Cardiac septum (tissue), 1 donor: Measurements from ENCODE around the gene PLA2G4D. TPM values are rescaled to one million over a fixed set of nuclear protein-coding genes. Genes with fewer than 3 reads are reported as not detected.
A peak's percentile ranks its signal among the peaks of the same experiment; 100 is the strongest.

Source experiments
- DNase-seq: peaks from one replicate; pipeline ENCODE4 v3.0.0-alpha.2; 2020; ENCODE audit warnings: low spot score
- intact Hi-C: fragments of 100-400 bp; cut with DNase I; formaldehyde crosslinking; loops from one replicate; pipeline ENCODE4 v1.14.0; 2022
- total RNA-seq: library from RNA; stranded (reverse); fragmentation: NEBNext Ultra II Directional; extraction: Animal tissue kit (Norgen Biotek cat#: 25700); gene quantifications from one replicate; pipeline ENCODE4 v1.2.1, GENCODE V29; 2021
- donor health status: DM: no; HTN: no; CAD: no.

PLA2G4D gene
- total RNA-seq, 1 donor from 2014 or later = not detected

DNA sequence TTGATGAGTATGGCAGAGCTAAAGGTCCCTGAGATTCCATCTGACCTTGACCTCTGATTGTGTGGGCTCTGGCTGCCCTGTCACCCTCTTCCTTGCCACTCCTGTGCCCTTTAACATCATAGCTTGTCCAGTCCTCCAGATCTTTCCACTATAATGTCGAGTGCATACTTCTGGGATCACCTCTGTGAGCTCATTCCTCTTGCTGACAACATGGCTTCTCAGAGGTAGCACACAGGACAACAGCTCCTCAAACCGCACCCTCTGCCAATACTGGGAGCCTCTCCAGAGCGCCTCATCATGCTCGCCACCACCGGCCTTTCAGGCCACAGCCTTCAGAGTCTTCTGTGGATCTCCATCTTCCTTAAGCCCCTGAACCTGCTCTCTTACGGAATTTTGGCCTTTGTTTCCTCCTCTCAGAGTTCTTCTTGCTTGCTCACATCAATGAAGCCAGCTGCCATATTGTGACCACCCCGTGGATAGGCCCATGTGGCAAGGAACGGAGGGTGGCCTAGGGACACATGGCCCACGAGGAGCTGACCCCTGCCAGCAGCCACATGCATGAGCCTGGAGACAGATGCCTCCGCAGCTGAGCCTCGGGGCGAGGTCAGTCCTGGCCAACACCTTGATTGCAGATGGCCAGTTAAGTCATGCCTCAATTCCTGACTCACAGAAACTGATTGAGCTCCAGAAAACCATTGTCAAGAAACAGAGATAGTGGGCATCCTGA is 31.1 kb downstream of the PLA2G4D start:
- intact Hi-C loops = no loop called here

DNA sequence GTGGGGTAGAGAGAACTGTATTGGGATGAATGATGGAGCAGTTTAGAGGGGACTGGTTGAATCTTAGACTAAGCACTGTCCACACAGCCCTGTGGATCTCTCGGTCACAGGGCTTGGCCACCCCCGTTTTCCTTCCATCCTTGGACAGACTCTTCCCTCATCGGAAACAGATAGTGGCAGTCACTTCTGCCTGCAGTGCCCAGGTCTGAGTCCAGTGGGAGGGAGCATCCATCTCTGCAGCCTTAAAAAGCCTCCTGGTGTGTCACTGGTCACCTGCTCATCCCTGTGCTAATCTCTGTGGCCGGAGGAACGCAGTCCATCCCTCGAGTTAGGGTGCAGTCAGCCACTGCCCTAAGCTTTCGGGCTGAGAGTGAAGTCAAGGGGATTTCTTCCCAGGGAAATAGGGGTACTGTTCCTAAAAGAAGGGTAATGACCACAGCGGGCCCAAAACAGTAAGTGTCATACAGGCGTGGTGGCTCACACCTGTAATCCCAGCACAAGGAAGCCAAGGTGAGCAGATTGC is 32.0 kb downstream of the PLA2G4D start:
- intact Hi-C loops = no loop called here
- DNase-seq = peak; percentile 49

More for the DNA sequence above, 31.1 kb downstream of the PLA2G4D start:
- peak; percentile 68 for DNase-seq

DNA sequence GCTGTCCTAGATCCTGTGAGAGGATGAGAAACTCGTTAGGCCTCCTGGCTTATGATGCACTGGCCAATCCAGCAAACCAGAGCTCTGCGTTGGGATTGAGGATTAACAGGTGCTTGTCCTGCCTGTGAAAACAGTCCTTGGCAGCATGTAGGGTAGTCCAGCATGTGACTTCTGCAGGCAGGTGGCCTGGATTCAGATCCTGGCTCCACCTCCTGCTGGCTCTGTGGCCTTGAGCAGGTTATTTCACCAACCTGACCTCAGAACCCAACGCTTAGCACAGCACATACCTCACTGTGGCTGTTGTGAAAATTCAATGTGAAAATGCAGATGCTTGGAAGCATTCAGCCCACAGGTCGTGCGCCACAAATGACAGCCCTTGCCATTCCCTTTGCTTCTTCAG is 33.6 kb downstream of the PLA2G4D start:
- peak; percentile 9 for DNase-seq
- intact Hi-C loops = no loop called here

DNA sequence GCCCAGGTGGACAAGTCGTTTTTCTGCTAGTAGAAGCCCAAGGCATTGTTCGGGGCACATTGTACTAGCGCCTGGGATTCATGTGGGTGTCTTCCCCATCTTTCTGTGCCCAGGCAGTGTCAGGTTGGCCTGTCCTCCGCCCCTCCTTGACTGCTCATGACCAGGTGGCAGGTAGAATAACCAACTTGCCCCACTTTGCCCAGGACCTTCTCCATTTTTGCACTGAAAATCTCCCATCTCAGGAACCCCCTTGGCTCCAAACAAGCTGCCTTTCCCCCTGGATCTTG is 33.9 kb downstream of the PLA2G4D start:
- no peak for DNase-seq
- intact Hi-C loops = no loop called here

DNA sequence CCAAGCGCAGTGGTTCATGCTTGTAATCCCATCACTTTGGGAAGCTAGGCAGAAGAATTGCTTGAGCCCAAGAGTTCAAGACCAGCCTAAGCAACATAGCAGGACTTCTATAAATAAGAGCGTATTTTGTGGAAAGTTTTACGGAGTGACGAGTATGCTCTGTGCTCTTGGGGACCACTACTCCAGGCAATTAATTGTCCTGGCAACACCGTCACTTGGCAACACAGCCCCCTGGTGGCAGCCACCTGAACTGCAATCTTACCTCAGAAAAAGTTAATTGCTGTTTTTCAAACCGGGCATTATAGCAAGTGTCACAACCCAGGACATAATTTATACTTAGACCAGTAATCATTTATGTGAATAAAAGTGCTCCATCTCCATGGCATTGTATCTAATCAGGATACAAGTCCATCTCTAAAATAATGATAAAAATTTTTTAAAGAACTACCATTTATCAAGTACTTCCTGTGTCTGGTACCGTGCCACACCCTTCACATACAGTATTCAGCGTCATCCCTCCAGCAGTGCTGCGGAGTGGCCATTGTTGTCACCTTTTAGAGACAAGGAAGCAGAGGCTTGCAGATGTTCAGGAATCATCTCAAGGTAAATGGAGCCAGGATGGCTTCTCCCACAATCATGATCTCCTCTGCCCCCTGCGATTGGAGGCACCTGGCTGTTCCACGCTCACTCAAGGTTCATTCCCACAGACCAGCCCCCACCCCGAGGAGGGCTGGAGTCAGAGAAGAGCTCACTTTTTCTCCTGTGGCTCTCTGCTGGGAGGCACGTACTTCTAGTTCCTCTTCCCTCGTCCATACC is 34.5 kb downstream of the PLA2G4D start:
- DNase-seq = peak; percentile 79
- intact Hi-C loops = loop anchor here (5.0 to 10.0 kb wide), 2 partner anchors 165 to 233 kb away; partner anchors contain the start of genes JMJD7 and SPTBN5

DNA sequence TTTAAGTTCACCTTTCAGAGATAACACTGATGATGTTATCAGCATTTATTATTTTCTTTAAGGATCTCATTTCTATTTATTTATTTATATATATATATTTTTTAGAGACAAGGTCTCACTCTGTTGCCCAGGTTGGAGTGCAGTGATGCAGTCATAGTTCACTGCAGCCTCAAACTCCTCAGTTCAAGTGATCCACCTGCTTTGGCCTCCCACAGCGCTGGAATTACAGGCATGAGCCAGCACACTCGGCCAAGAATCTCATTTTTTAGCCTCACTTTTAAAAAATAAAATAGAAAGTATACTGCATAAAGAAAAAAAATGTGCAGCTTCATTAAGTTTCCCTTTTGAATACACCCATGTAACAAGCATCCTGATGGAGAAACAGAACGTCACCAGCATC is 35.6 kb downstream of the PLA2G4D start:
- intact Hi-C loops = loop anchor here (5.0 to 10.0 kb wide), 2 partner anchors 164 to 231 kb away; partner anchors contain the start of genes JMJD7 and SPTBN5

DNA sequence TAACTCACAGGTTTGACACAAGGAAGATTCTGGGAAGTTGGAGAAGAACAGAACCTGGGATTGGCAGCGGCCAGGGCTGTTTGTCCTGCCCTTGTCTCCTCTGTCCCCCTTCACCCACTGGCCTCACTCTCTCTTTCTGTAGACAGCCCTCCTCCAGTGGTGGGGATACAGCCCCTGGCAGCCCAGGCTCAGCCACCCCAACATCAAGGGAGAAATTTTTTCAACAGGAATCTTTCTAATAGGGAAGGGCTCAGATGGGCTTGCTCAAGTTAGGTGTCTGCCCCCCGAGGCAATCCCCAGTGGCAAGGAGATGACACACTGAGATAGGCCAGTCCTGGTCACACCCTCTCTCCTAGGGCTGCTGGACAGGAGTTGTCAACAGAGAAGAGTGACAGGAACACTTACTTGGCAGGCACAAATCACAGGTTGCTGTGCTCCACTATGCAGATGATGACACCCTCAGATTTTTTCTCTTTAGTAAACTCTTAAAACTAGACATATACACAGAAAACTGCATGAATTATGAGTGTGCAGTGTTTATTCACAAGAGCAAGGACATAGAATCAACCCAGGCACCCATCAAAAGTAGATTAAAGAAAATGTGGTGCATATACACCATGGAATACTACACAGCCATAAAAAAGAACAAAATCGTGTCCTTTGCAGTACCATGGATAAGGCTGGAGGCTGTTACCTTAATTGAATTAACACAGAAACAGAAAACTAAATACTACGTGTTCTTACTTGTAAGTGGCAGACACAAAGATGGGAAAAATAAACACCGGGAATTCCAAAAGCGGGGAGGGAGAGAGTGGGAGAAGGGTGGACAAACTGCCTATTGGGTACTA is 36.3 kb downstream of the PLA2G4D start:
- peak; percentile 24 for DNase-seq
- intact Hi-C loops = loop anchor here (1.0 to 10.0 kb wide), 3 partner anchors 69 to 231 kb away; partner anchors contain the start of genes JMJD7 and SPTBN5

More for the DNA sequence above, 35.6 kb downstream of the PLA2G4D start:
- no peak for DNase-seq

DNA sequence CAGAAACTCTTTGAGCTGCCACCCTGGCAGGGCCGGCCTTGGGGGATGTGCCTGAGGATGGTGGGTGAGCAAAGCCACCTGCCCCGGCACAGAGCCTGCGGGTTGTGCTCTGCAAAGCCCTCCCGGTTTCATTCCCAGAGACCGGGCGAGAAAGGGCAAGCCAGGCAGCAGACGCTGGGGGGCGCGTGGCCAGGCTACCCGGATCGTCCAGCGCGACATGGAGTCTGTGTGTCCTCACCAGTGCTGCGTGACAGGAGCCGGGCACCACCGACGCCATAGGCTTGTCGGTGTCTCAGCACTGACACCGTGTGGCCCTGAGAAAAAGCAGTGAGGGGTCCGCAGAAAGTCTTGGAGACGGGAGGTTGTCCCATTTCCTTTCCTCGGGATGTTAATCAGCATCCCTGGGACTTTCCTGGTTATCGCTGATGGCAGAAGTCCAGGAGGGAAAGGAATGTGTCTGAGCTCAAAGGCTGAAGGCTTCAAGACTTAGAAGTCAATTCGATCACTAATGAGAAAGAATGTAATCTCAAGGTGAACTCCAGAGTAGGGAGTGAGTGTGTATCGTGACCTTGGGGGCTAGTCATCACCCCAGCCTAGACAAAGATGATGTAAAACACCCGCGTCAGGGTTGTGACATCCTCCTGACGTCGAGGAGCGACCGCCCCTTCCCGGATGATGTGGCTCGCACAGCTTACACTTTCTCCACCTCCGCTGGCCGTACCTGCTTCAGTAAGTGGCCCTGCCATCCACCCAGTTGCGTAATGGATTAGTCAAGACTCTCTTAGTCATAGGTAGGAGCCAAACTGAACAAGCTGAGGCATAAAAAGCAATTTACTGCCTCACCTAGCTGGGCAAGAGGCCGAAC is 37.2 kb downstream of the PLA2G4D start:
- intact Hi-C loops = loop anchor here (1.0 to 10.0 kb wide), 3 partner anchors 68 to 230 kb away; partner anchors contain the start of genes JMJD7 and SPTBN5
- DNase-seq = peak; percentile 87

DNA sequence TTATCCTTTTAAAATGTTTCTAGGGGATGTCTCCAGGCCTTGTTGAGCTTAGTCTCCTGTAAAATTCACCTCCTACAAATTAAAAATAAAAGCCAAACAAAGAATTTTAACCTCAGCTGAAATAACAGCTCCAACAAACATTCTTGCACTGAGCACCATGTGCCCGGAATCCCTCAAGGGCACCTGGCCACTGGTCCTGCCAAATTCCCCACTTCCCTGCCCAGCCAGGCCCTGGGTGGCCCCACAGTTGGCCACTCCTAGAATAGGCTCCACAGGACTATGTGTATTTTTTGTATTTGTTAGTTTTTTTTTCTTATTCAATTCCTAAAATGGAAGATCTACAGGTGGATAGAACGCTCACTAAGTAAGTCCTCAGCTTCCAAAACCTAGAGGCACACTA is 40.4 kb downstream of the PLA2G4D start:
- intact Hi-C loops = loop anchor here (5.0 to 10.0 kb wide), 2 partner anchors 37 to 159 kb away; partner anchors contain the start of gene SPTBN5
- DNase-seq = peak; percentile 70

DNA sequence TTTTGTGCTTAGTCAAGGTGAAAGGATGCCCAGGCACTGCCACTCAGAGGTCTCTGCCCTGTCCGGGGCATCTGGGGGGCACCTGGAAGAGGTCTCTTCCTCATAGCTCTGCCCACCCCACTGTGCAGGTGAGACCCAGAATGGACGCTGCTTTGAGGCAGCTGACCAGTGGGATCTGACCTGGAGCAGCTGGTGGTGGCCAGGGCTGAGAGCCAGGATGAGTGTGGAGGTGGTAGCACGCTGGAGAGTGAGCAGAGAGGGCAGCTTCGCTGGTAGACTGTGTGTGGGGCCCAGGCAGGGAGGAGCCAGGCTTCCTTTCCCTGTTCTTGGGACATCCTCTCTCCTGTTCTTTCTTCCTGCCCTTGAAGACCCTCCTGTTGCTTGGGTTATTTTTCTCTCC is 41.4 kb downstream of the PLA2G4D start:
- intact Hi-C loops = loop anchor here (5.0 to 10.0 kb wide), 2 partner anchors 36 to 158 kb away; partner anchors contain the start of gene SPTBN5
- peak; percentile 69 for DNase-seq

DNA sequence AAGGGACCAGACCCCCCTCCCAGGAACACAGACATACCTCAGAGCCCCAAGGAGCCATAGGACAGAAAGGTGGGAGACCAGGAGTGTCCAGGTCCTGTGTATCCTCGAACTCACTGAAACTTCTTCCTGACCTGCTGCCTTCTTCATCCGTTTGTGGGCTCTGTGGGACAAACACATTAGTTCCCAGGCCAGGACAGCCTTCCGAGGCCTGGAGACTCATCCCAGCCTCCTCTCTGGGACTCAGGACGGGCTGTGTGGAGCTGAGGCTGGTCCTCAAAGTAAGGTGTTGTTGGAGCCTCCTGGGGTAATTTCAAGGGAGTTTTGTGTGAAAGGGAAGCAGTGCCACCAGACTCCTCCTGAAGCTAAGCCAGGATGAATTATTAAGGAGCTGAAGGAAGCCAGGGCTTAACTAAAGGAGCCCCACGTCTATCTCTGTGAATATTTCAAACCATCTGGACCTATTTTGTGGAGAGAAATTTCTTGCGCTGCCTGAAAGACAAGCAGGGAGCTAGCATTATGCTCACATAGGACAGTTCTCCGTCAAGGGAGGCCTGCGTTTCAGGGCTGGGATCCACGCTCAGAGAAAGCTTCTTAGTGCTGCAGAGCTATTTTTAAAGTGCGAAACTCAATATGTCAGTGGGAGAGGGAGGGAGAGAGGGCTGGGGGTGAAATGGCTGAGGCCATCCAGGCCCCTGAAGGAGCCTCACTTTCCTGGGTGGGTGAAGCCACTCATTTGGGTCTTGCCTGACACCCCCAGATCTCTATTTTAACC is 43.7 kb downstream of the PLA2G4D start:
- intact Hi-C loops = loop anchor here (5.0 to 10.0 kb wide), 2 partner anchors 33 to 156 kb away; partner anchors contain the start of gene SPTBN5
- peak; percentile 60 for DNase-seq

DNA sequence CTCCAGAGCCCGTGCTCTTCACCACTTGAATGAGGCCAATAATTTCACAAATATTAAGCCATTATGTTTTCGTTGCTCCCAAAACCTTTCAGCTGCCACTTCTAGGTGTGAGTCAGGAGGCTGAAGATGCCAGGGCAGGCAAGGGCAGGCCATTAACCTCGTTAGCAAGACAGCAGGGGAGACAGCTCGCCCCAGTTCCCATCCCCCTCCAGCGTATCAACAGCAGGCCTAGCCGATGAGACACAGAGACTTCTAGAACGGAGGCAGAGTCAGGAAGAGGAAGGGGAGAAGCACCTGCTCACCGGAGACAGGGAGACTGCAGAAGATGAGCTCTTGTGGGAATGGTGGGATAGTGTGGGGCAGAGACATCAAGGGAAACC is 45.6 kb downstream of the PLA2G4D start:
- intact Hi-C loops = no loop called here
- peak; percentile 7 for DNase-seq

DNA sequence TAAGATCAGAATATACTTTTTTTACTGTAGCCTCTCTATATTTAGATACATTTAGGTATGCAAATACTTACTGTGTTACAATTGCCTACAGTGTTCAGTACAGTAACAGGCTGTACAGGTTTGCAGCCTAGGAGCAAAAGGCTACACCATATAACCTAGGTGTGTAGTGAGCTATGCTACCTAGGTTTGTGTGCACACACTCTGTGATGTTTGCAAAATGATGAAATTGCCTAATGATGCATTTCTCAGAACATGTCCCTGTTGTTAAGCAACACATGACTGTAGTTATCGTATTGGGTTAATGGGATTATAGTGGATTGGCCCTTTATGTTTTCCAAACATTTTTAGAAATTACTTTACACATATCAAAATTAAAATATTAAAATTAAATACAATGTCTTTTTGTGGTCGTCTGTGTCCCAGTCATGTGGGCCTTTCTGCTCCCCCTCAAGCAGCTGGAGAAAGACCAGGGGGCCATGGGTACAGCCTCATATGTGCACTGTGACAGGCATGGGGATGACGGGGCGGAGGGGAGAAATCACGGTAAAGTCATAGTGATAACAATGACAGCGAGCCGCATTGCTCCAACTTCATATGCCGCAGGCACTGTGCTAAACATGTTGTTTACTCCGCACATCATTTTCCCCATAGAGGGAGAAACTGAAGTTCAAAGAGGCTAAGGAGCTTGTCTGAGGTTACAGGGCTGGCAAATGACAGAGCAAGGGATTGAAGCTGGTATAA is 46.1 kb downstream of the PLA2G4D start:
- intact Hi-C loops = no loop called here
- DNase-seq = no peak

DNA sequence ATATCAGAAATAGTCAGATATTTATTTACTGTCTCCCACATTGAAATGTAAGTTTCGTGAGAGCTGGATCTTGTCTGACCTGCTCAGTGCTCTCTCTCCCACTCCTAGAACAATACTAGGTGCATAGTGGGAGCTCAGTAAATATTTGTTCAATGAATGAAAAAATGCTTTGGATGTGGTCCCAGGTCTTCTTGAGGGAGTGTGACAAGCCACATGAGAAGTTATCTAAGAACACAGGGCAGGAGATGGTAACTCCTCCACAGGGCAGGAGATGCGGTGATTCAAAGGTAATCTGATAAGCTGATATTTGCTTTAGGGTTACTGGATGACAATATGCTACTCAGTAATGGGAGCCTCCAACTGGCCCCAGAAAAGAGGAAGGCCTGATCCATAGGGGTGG is 47.8 kb downstream of the PLA2G4D start:
- peak; percentile 26 for DNase-seq
- intact Hi-C loops = no loop called here

DNA sequence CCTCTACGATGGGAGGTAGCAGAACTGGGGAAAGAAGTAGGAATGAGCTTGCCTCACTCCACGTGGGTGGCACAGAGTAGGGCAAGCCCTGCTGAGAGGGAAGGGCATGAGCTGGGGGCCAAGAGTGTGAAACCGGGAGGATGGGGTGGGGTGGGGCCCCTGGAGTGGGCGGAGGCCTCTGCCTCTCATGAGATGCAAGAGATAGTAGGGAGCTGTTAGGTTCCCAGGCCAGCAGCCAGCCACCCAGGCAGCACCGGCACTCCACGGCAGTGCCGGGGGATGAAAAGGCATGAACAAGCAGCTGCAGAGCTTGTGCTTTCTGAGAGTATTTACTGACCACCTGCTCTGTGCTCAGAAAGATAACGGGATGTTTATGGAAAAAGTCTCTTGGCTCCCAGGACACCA is 49.1 kb downstream of the PLA2G4D start:
- peak; percentile 51 for DNase-seq
- intact Hi-C loops = no loop called here

DNA sequence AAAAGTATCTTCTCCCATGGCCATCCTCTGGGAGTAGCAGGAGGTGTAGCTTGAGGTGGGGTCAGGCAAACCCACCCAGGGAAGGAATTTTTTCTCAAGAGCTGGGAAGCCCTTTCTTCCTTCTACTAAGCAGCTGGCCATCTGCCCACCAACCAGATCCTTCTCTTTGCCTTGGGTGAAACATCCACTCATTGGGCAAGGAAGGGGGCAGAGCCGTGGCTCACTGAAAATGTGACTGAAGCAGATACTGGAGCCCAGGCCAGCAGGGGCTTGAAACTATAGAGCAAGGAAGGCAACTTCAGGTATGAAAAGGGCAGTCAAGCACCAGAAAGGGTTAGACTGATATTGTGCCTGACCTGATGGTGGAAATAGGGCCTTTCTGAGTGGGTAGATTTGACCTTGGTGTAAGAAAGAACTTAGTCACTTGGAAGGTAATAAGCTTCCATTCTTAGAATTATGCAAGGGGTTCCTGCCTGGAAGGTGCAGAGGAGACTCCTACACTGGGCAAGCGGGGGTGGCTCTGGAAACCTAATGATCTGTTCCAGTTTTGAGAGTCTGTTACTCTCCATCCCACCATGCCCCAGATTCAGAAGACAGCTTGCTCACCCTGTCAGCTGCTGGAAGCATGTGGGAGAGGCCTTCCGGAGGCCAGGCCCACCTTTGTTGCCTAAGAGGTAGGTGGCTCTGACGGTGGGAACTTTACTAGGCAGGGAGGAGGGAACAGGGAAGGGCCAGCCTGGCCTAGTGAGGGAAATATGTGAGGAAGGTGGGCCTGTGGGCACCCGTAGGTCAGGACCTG is 51.6 kb downstream of the PLA2G4D start:
- intact Hi-C loops = no loop called here
- DNase-seq = peak; percentile 38
